ENCODE measurements around the gene INHA.

INHA gene

DNA sequence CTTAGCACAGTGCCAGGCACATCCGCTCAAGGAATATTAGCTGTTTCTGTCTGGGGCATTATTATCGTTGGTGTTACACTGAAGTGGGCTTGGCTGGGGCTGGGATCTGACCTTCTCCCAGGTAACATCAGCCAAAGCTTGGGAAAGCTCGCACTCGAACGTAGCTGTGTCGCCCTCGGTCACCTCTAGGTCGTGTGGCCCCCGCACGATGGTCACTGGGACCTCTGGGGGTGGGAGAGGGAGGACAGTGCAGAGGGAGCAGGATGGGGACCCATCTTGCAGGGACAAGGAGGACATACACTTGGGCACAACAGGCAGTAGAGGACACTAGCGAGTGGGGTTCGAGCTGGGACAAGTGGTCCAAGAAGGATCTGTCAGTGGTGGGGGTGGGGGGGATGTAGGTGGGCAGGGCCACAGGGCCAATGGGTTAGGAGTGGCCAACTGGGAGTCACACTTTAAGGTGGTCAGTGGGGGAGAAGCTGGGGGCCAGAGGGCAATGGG, 18.6 kb upstream of the INHA start:
- ChIA-PET CTCF (interaction anchor here (0.9 to 7.0 kb wide), 5 partner anchors 8 to 136 kb away, joined by 3 to 72 read pairs (median 5); no protein-coding TSS in a partner anchor), POLR2A (interaction anchor here (2.0 kb wide), 2 partner anchors 18 to 44 kb away, joined by 7 to 9 read pairs; partner anchors contain the start of genes INHA, OBSL1 and STK11IP)
- no peak overlapping the region for H3K4me3 ChIP-seq (ENCODE audit: low read depth, low read length)

GRCh38 chr2:219554350-219554749, 17.8 kb upstream of the INHA start:
- TF ChIP-seq, protein P1, sequence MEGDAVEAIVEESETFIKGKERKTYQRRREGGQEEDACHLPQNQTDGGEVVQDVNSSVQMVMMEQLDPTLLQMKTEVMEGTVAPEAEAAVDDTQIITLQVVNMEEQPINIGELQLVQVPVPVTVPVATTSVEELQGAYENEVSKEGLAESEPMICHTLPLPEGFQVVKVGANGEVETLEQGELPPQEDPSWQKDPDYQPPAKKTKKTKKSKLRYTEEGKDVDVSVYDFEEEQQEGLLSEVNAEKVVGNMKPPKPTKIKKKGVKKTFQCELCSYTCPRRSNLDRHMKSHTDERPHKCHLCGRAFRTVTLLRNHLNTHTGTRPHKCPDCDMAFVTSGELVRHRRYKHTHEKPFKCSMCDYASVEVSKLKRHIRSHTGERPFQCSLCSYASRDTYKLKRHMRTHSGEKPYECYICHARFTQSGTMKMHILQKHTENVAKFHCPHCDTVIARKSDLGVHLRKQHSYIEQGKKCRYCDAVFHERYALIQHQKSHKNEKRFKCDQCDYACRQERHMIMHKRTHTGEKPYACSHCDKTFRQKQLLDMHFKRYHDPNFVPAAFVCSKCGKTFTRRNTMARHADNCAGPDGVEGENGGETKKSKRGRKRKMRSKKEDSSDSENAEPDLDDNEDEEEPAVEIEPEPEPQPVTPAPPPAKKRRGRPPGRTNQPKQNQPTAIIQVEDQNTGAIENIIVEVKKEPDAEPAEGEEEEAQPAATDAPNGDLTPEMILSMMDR (IDR thresholded peaks at IDR 0.05; ENCODE audit: insufficient read depth, low read length, missing control alignments) = no peak
- H3K4me3 ChIP-seq (ENCODE audit: low read depth, low read length) = no peak overlapping the region
- DNase-seq (ENCODE audit: low read depth, low spot score) = no peak
- ChIA-PET CTCF (interaction anchor here (0.9 to 7.0 kb wide), 3 partner anchors 7 to 135 kb away, joined by 3 to 72 read pairs (median 11); no protein-coding TSS in a partner anchor), POLR2A (no interaction called here)

More for the DNA sequence above, 18.6 kb upstream of the INHA start:
- TF ChIP-seq, protein P1 (IDR thresholded peaks at IDR 0.05; ENCODE audit: insufficient read depth, low read length, missing control alignments) = no peak
- no peak for DNase-seq (ENCODE audit: low read depth, low spot score)

- POLR2A ChIA-PET = interaction anchor here (0.6 kb wide), 1 partner anchor 13 kb away, joined by 3 read pairs; no protein-coding TSS in a partner anchor
Measured at GRCh38 chr2:219555956-219556355, 16.2 kb upstream of the INHA start.

GRCh38 chr2:219556413-219556812, 15.7 kb upstream of the INHA start:
- no peak overlapping the region for H3K4me3 ChIP-seq (ENCODE audit: low read depth, low read length)
- CTCF ChIA-PET = interaction anchor here (2.6 kb wide), 1 partner anchor 15 kb away, joined by 9 read pairs; no protein-coding TSS in a partner anchor
- DNase-seq (ENCODE audit: low read depth, low spot score) = no peak
- POLR2A ChIA-PET = interaction anchor here (1.0 kb wide), 1 partner anchor 11 kb away, joined by 3 read pairs; no protein-coding TSS in a partner anchor
- TF ChIP-seq, protein P1 (IDR thresholded peaks at IDR 0.05; ENCODE audit: insufficient read depth, low read length, missing control alignments) = no peak

More at GRCh38 chr2:219555956-219556355, 16.2 kb upstream of the INHA start:
- H3K4me3 ChIP-seq (ENCODE audit: low read depth, low read length) = no peak overlapping the region
- CTCF ChIA-PET = interaction anchor here (2.6 kb wide), 1 partner anchor 15 kb away, joined by 9 read pairs; no protein-coding TSS in a partner anchor
- TF ChIP-seq, protein P1 (IDR thresholded peaks at IDR 0.05; ENCODE audit: insufficient read depth, low read length, missing control alignments) = no peak
- no peak for DNase-seq (ENCODE audit: low read depth, low spot score)

DNA sequence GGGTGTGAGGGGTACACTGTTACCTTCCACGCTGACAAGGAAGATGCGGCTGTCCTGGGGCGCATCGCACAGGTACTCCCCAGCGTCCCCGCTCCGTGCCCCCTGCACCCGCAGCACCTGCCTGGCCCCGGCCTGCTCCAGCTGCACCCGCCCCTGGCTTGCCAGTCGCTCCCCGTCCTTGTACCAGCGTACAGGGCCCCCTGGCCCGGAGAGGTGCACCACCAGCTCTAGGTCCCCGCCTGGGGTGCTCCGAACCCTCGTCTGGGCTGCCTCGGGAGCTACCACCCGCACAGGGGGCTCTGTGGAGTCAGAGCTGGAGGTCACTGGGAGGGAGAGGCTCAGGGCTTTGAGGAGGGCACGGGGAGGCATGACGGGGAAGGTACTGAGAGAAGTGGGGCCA, 14.8 kb upstream of the INHA start:
- no peak for DNase-seq (ENCODE audit: low read depth, low spot score)
- POLR2A ChIA-PET = interaction anchor here (1.0 to 1.6 kb wide), 2 partner anchors 12 to 40 kb away, joined by 3 to 4 read pairs; partner anchors contain the start of gene STK11IP
- CTCF ChIA-PET = interaction anchor here (1.4 to 2.6 kb wide), 2 partner anchors 16 to 132 kb away, joined by 7 to 9 read pairs; no protein-coding TSS in a partner anchor
- no peak overlapping the region for H3K4me3 ChIP-seq (ENCODE audit: low read depth, low read length)
- TF ChIP-seq, protein P1 (IDR thresholded peaks at IDR 0.05; ENCODE audit: insufficient read depth, low read length, missing control alignments) = no peak
